IPS-NIHi7 (cell line): ENCODE measurements around the gene STX18.

Experiments
- DNase-seq: peaks from one replicate; pipeline ENCODE4 v3.0.0; 2012; ENCODE audit warnings: mixed read lengths; ENCODE audit errors: extremely low spot score

STX18 gene

DNA sequence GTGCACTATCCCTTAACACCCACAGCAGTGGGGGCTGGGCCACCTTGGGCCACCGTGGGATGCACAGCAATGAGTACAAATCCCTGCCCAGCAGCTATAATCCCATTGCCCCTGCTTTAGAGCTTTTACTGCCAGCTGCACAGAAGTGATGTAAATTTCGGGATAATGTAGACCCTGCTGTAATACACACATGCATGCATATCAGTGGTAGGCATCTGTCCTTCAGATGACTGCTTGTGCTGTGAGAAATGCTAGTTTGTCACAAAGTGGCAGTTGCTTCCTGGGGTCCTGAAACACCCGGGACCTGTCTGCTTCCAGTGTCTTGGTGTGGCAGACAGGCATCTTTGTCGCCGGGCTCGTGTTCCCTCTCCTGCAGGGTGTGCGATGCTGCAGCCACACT, 140.8 kb downstream of the STX18 start:
- DNase-seq: no peak

GRCh38 chr4:4398430-4398829, 143.4 kb downstream of the STX18 start:
- DNase-seq: no peak

DNA sequence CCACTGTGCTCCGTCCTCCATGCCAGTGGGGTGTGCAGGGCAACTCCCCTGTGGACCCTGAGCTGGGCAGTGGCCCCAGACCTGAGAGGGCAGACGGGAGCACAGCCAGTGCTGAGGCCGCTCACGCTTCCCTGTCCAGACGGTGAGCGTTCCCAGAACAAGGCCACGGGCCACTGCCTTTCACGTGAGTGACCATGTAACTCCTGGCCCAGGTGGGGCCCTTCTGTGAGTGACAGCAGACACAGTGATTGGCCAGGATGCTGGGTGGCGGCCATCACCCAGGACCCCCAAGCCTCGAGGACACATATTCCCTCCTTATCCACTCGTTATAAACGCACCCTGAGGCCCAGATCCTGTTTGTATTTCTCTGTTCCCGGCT, 144.4 kb downstream of the STX18 start:
- DNase-seq: no peak

DNA sequence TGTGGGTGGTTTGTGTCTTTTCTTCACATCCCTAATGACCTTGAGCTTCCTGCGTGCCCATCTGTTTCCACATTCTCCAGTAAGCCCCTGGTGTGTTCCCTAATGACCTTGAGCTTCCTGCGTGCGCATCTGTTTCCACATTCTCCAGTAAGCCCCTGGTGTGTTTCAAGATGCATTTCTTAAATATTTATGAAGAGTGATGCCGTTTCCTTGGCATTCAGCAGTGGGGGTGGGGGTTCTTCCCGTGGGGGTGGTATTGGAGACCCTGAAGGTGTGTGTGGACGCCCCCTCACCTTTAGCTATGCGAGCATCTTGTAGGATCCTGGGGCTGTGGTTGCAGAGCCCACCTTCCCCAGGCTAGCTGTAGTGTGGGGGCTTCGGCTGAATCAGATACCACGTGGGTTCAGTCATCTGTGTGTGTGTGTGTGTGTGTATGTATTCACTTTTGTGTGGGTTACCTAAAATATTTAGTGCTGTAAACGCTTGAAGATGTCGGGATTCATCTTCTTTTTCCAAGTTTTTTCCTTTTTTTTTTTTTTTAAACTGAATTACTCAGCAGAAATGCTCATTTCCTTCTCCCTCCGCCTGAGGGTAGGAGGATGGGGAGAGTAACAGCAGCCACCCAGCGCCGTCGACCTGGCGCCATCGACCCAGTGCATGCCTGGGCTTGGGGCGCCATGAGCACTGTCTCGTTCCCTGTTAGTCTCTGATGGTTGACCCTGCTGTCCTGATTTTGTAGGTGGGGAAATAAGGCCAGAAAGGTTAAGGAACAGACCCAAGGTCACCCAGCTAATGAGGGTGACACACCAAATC, 145.0 kb downstream of the STX18 start:
- DNase-seq: no peak

DNA sequence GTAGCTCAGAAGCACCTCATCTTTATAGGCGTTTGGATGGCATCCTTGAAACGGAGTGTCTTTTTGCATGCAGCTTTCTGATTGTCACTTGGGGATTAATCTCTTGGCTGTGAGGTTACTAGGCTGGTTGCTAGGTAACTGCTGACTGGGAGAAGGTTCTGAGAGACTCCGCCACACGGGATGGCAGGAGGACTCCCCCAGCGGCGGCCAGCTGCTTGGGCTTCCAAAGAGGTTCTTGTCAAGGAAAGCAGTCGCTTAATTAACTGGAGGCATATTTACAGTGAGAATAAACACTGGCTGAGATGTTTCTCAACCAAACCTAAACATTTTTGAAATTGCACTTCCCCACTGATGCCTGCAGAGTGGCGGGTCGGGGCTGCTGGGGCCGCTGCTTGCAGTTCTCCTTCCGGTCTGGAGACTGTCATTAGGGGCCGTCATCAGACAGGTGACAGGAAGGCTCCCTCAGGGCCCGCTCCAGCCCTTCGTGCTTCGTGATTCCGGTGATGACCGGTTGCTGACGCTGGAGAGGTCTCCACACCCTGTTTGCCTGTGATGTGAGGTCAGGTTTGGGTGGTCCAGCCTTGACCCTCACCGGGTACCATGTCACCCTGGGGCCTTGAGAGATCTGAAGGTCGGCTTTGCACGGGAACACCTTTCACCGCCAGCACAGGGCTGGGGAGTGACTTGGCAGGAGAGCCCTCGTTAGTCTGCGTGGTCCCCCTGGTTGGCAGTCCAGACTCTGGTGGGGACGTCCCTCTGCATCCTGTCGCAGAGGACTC, 145.8 kb downstream of the STX18 start:
- DNase-seq: peak; percentile 48

- no peak for DNase-seq
Measured at GRCh38 chr4:4395371-4395770, 146.5 kb downstream of the STX18 start.

DNA sequence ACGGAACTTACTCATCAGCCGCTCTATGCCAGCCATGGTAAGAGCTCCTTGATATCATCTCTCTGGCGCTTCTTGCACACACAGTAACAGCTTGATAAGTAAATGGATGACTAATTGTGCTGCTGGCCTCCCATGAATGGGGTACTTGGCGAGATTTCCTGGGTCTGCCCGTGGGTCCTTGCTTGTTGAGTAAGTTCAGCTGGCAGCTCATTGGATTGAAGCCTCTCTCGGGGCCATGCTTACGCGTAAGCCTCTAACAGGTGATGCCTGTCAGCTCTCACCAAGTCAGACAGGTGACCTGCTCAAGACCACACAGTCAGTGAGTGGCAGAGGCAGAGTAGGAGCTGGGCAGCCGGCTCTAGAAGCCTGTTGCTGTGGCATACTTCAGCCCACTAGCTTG, 147.2 kb downstream of the STX18 start:
- no peak for DNase-seq

GRCh38 chr4:4392501-4393183, 149.2 kb downstream of the STX18 start:
- DNase-seq: no peak

GRCh38 chr4:4391866-4392265, 150.0 kb downstream of the STX18 start:
- DNase-seq: no peak

- no peak for DNase-seq
Measured at GRCh38 chr4:4390515-4391240, 151.2 kb downstream of the STX18 start.

DNA sequence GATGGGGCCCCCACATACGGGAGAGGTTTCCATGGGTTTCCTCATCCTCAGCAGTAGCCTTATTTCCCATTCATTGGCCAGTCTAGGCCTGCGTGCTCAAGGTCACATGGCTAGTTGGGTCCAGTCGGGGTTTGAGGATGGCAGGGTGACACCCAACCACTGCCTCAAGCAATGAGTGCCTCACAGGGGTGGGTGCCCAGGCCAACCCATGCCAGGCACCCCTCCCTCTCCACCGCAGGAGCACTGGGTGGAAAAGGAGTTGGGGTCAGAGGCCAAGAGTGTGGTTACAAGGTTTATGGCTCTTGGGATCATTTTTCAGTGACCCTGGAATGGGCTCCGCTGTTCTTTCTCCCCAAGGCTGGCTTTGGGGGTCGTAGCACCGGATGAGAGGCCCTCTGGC, 151.8 kb downstream of the STX18 start:
- no peak for DNase-seq

DNA sequence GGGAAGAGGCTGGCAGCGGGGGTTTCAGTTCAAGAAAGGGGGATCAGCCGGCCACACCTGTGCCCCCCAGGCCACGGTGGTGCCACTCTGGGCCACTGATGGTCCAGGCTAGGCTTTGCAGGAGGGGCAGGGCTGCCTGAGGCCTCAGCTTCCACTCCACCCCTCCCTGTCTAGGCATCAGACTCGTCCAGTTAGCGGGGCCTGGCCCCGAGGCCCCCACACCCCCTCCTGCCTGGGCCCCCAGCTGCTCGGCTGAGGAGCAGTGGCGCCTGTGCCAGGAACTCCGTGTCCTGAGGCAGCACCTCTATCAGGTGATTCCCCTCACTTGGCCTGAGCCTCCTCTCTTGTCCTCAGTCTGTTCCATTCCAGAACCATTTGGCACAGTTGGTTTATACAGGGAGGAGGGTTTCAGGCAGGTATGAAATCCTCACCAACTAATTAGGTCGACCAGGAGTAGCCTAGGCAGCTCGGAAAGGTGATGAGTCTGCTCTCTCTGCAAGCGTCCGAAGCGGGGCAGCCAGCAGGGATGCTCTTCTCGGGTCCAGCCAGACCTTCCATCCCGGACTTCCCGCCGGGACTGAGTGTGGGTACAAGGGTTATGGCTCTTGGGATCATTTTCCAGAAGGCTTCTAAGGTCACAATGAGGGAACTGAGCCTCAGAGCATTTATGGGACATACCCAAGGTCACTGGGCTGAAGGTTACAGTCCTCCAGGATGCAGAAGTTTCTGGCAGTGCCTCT, 152.8 kb downstream of the STX18 start:
- no peak for DNase-seq

- no peak for DNase-seq
Measured at GRCh38 chr4:4388311-4388790, 153.5 kb downstream of the STX18 start.

GRCh38 chr4:4387531-4388310, 154.1 kb downstream of the STX18 start:
- DNase-seq: no peak

GRCh38 chr4:4386736-4387392, 155.0 kb downstream of the STX18 start, which contains the start of gene NSG1:
Gene NSG1, plus strand, starts transcription at chr4:4387102. Its CDS starts 528 bp downstream, at chr4:4387630.
- peak; percentile 48 for DNase-seq

DNA sequence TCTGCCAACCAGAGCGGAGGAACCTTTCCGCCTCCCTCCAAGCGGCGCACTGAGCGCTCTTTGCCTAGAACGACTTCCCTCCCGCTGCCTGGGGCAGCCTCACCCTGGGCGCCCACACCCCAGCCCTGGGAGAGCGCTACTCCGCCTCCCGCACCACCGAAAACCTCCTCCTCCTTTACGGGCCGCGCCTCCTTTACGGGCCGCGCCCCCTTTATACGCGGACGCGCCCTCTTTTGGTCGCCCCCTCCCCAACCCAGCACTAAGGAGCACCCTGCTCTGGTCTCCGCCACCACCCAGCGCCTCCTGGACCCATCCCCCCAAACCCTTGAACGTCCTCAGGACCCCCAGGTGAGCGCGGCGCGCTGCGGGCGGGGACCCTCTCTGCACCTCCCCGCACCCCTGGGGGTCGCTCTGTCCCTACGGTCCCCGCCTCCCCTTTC, 155.5 kb downstream of the STX18 start:
- DNase-seq: no peak

DNA sequence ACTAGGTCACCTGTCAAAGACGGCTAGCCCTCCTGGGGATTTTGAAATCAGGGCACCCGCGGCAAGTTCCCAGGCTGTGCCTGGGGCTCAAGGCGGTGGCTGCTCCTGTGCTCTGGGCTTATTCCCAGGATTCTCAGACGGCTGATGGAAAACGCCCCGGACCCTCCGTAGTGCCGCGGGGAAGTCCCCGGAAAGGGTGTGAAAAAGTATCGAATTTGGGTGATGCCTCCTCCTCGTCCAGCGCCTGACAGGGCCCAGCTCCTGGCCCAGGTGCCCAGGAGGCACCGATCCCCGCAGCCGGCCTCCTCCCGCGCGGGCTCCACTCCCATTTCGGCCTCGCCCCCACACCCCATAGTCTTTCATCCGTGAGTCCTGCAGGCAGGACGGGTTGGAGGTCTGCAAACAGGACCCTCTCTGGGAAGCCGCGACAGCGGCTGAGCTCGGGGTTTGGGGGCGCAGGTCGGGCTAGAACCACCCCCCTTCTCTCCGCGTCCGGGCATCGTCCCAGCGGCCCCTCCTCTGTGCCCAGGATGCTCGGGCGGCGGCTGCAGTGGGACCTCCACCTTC, 156.0 kb downstream of the STX18 start:
- DNase-seq: no peak

- peak; percentile 80 for DNase-seq
Measured at GRCh38 chr4:4384837-4385236, 157.0 kb downstream of the STX18 start.

GRCh38 chr4:4383085-4383484, 158.8 kb downstream of the STX18 start:
- DNase-seq: no peak
